Fibroblast of skin of left biceps (primary cell): ENCODE results near the gene HTR2B.
"Not testable (repeated sequence)": the region's sequence is repeated elsewhere in the genome, so short reads cannot be mapped to it uniquely, and the experiment has no call there.

ENCODE experiments used
- DNase-seq, 2 experiments: peaks; one replicate each; pipeline ENCODE4 v3.0.0-alpha.2; 2013; ENCODE audit warnings: low read depth in 2 of 2

Gene HTR2B

GRCh38 chr2:231124838-231125568, at the start of gene HTR2B:
HTR2B (minus strand) TSS chr2:231125042; CDS start chr2:231123764, 1,278 bp downstream.
- no peak for DNase-seq

GRCh38 chr2:231174211-231174651, 49.4 kb upstream of the HTR2B start:
- DNase-seq: no peak

- no peak for DNase-seq
These were observed 47.2 kb upstream of the HTR2B start for GRCh38 chr2:231172025-231172424.

GRCh38 chr2:231170055-231170454, 45.2 kb upstream of the HTR2B start:
- no peak for DNase-seq

- no peak for DNase-seq
These were observed 44.6 kb upstream of the HTR2B start for GRCh38 chr2:231169488-231169887.

GRCh38 chr2:231168460-231169139, 43.8 kb upstream of the HTR2B start:
- DNase-seq: no peak

- DNase-seq: no peak
These were observed 43.1 kb upstream of the HTR2B start for GRCh38 chr2:231167745-231168459.

GRCh38 chr2:231163414-231164095, 38.7 kb upstream of the HTR2B start:
- no peak for DNase-seq

- no peak for DNase-seq
These were observed 38.2 kb upstream of the HTR2B start for GRCh38 chr2:231163011-231163410.

GRCh38 chr2:231161877-231162329, 37.1 kb upstream of the HTR2B start:
- peak; percentile 88 to 91 for DNase-seq

- DNase-seq: no peak
These were observed 36.5 kb upstream of the HTR2B start for GRCh38 chr2:231161252-231161839.

GRCh38 chr2:231160701-231161100, 35.9 kb upstream of the HTR2B start:
- DNase-seq: no peak

GRCh38 chr2:231159306-231159705, 34.5 kb upstream of the HTR2B start:
- DNase-seq: no peak

GRCh38 chr2:231152800-231153557, 28.1 kb upstream of the HTR2B start:
- DNase-seq: peak in 1 of 2 experiments; percentile 52

- no peak for DNase-seq
These were observed 21.8 kb upstream of the HTR2B start for GRCh38 chr2:231146665-231147064.

GRCh38 chr2:231144896-231145295, 20.1 kb upstream of the HTR2B start:
- no peak for DNase-seq

- DNase-seq: not testable (repeated sequence)
These were observed 16.0 kb upstream of the HTR2B start for GRCh38 chr2:231140808-231141207.

GRCh38 chr2:231139796-231140195, 15.0 kb upstream of the HTR2B start:
- no peak for DNase-seq

- no peak for DNase-seq
These were observed 13.9 kb upstream of the HTR2B start for GRCh38 chr2:231138699-231139098.

- DNase-seq: no peak
These were observed 10.2 kb upstream of the HTR2B start for GRCh38 chr2:231134910-231135655.
